Testis (tissue), 3 donors: ENCODE results near the gene IPO7. TPM values are rescaled to one million over a fixed set of nuclear protein-coding genes. Genes with fewer than 3 reads are reported as not detected.
"Not testable (repeated sequence)": the region's sequence is repeated elsewhere in the genome, so short reads cannot be mapped to it uniquely, and the experiment has no call there.

Source experiments
- DNase-seq: peaks from one replicate; pipeline ENCODE4 v3.0.0-alpha.2; 2019
- H3K27ac ChIP-seq, 2 donors: fragments of 200-600 bp; sonication (generic); one replicate each; pipeline ENCODE4 v1.5.1; 2019
- H3K27me3 ChIP-seq: fragments of 200-600 bp; sonication (generic); one replicate; pipeline ENCODE4 v1.5.1; 2019
- H3K36me3 ChIP-seq: fragments of 200-600 bp; sonication (generic); one replicate; pipeline ENCODE4 v1.5.1; 2017; ENCODE audit warnings: low read depth; ENCODE audit errors: missing control alignments
- H3K4me1 ChIP-seq: fragments of 200-600 bp; sonication (generic); one replicate; pipeline ENCODE4 v1.5.1; 2019
- H3K4me3 ChIP-seq, 2 donors: fragments of 200-600 bp; sonication (generic); one replicate each; pipeline ENCODE4 v1.5.1; 2017 to 2019
- H3K9me3 ChIP-seq: fragments of 200-600 bp; sonication (generic); one replicate; pipeline ENCODE4 v1.5.1; 2017
- CTCF ChIP-seq, 3 experiments: fragments of 450-650 bp in 2 of 3; fragments of 200-600 bp in 1 of 3; sonication (generic) in 1 of 3; IDR thresholded peaks; one replicate each; pipeline ENCODE4 v1.5.1; 2016 to 2019; ENCODE audit warnings: antibody characterized with exemption in 3 of 3, mild to moderate bottlenecking in 2 of 3, moderate library complexity in 1 of 3
- POLR2A ChIP-seq: fragments of 450-650 bp; IDR thresholded peaks from one replicate; pipeline ENCODE4 v1.6.1; 2017; ENCODE audit warnings: antibody characterized with exemption, mild to moderate bottlenecking, moderate library complexity
- WGBS, 2 donors: methylation state at CpG; one replicate each; pipeline ENCODE4 v1.1.5; 2018; 5-methylcytosine and 5-hydroxymethylcytosine counted together
- intact Hi-C: fragments of 100-400 bp; cut with DNase I; formaldehyde crosslinking; loops from one replicate; pipeline ENCODE4 v1.15.1; 2023; ENCODE audit warnings: low total_unique reads
- polyA plus RNA-seq: library from polyadenylated mRNA; stranded (reverse); fragments of 350-450 nt; fragmentation: Illumina TruSeq; extraction: RNeasy Lipid Tissue Mini Kit (QIAGEN cat#74804); gene quantifications from one replicate; pipeline ENCODE4 v1.2.3, GENCODE V29; 2014; ENCODE audit warnings: low read depth, low replicate concordance; ENCODE audit not compliant: insufficient read depth
- total RNA-seq, 2 donors: library from RNA; depleted of rRNA; stranded (reverse); fragments of >200 nt; gene quantifications; one replicate each; pipeline ENCODE4 v1.2.3, GENCODE V29; 2016

The IPO7 gene
- total and polyA plus RNA-seq, 3 donors from 2014 or later: 28.8 to 65.6 (median 51.7) TPM

GRCh38 chr11:9397746-9398680 lies 13.6 kb downstream of the IPO7 start:
- no peak overlapping the region for H3K4me3 ChIP-seq
- TF ChIP-seq CTCF (IDR thresholded peaks at IDR 0.05) (no peak), POLR2A (no peak)
- no peaks in the 10 kb centered on the region for H3K36me3 ChIP-seq
- H3K4me1 ChIP-seq: no peaks in the 10 kb centered on the region
- intact Hi-C loops: no loop called here
- H3K27me3 ChIP-seq: no peaks in the 10 kb centered on the region
- 84 to 90% methylated on average over 4 of the region's 4 CpGs for WGBS, 2 donors
- H3K9me3 ChIP-seq: no peaks in the 10 kb centered on the region
- H3K27ac ChIP-seq: no peak overlapping the region
- DNase-seq: no peak

- H3K9me3 ChIP-seq: no peaks in the 10 kb centered on the region
- no peak for DNase-seq
- no peaks in the 10 kb centered on the region for H3K4me1 ChIP-seq
- no peak overlapping the region for H3K27ac ChIP-seq
- H3K27me3 ChIP-seq: no peaks in the 10 kb centered on the region
- TF ChIP-seq POLR2A: no peak
- no peak for TF ChIP-seq CTCF (IDR thresholded peaks at IDR 0.05)
- intact Hi-C loops: no loop called here
- no peak overlapping the region for H3K4me3 ChIP-seq
- no peaks in the 10 kb centered on the region for H3K36me3 ChIP-seq
Observed at GRCh38 chr11:9399466-9399865, 15.0 kb downstream of the IPO7 start.

GRCh38 chr11:9401884-9402283 lies 17.4 kb downstream of the IPO7 start:
- H3K27me3 ChIP-seq, intact Hi-C loops, H3K9me3 ChIP-seq, H3K27ac ChIP-seq, H3K4me1 ChIP-seq, H3K36me3 ChIP-seq, DNase-seq, H3K4me3 ChIP-seq: not testable (repeated sequence)
- WGBS, 2 donors: 73 to 76% methylated on average over 8 of the region's 8 CpGs

GRCh38 chr11:9428706-9429105 lies 44.3 kb downstream of the IPO7 start:
- H3K9me3 ChIP-seq: no peaks in the 10 kb centered on the region
- 84 to 86% methylated on average over 1 of the region's 1 CpG for WGBS, 2 donors
- no peak overlapping the region for H3K27ac ChIP-seq
- DNase-seq: no peak
- H3K36me3 ChIP-seq: no peaks in the 10 kb centered on the region
- TF ChIP-seq POLR2A: no peak
- no peak for TF ChIP-seq CTCF (IDR thresholded peaks at IDR 0.05)
- intact Hi-C loops: no loop called here
- H3K4me1 ChIP-seq: no peaks in the 10 kb centered on the region
- no peaks in the 10 kb centered on the region for H3K27me3 ChIP-seq
- no peak overlapping the region for H3K4me3 ChIP-seq

- 92 to 94% methylated on average over 4 of the region's 4 CpGs for WGBS, 2 donors
- H3K4me3 ChIP-seq: no peak overlapping the region
- no peak overlapping the region for H3K27ac ChIP-seq
- no peak for DNase-seq
- H3K36me3 ChIP-seq: no peaks in the 10 kb centered on the region
- no peaks in the 10 kb centered on the region for H3K9me3 ChIP-seq
- no peaks in the 10 kb centered on the region for H3K27me3 ChIP-seq
- intact Hi-C loops: no loop called here
- TF ChIP-seq POLR2A: no peak
- TF ChIP-seq CTCF (IDR thresholded peaks at IDR 0.05): no peak
- no peaks in the 10 kb centered on the region for H3K4me1 ChIP-seq
Observed at GRCh38 chr11:9438611-9439010, 54.2 kb downstream of the IPO7 start.
